IPS-20b (cell line): ENCODE results near the gene DCTN4.

Source experiments
- H3K27ac ChIP-seq: one replicate; pipeline ENCODE4 v1.5.1; 2013; ENCODE audit warnings: low read length
- H3K27me3 ChIP-seq: 2 replicates; pipeline ENCODE4 v1.6.1; 2013; ENCODE audit warnings: mild to moderate bottlenecking, low read length, inconsistent platforms; ENCODE audit not compliant: insufficient read depth
- H3K36me3 ChIP-seq: 2 replicates; pipeline ENCODE4 v1.6.1; 2013; ENCODE audit warnings: low read depth, mild to moderate bottlenecking, inconsistent platforms, low read length, moderate library complexity; ENCODE audit not compliant: insufficient read depth
- H3K4me1 ChIP-seq: 2 replicates; pipeline ENCODE4 v1.6.1; 2013; ENCODE audit warnings: mild to moderate bottlenecking, control low read depth, inconsistent platforms, low read length, moderate library complexity; ENCODE audit not compliant: insufficient read depth
- H3K4me3 ChIP-seq: 2 replicates; pipeline ENCODE4 v1.5.1; 2013; ENCODE audit warnings: mild to moderate bottlenecking, low read length, inconsistent platforms
- H3K9ac ChIP-seq: 2 replicates; pipeline ENCODE4 v1.6.1; 2013; ENCODE audit warnings: low read depth, mild to moderate bottlenecking, inconsistent platforms, low read length, moderate library complexity
- H3K9me3 ChIP-seq: 2 replicates; pipeline ENCODE4 v1.6.1; 2013; ENCODE audit warnings: mild to moderate bottlenecking, low read depth, low read length, inconsistent platforms; ENCODE audit not compliant: insufficient read depth

The DCTN4 gene

DNA sequence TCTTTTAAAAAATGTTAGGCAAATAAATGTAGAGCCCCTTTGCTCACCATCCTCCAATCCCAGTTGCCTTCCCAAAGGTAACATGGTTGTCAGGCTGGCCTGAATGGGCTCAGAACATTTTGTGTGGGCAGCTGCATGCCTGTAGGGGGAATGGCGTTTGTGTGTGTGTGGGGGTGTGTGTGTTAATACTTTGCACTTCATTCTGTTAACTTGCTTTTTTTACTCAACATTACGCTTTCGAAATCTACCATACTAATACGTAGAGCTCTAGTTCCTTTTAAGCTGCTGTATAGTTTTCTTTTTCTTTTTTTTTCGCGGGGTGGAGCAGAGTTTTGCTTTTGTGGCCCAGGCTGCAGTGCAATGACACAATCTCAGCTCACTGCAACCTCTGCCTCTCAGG, 83.7 kb downstream of the DCTN4 start:
- H3K36me3 ChIP-seq, result peaks cover 4% of the 10 kb centered on the region; the same call in 1 of the 2 replicates
- no peak overlapping the region for H3K9ac ChIP-seq
- H3K9me3 ChIP-seq, result no peaks in the 10 kb centered on the region
- H3K4me1 ChIP-seq, result peaks cover 20% of the 10 kb centered on the region; the same call in 1 of the 2 replicates
- H3K27ac ChIP-seq, result no peak overlapping the region
- no peaks in the 10 kb centered on the region; the same call in 1 of the 2 replicates for H3K27me3 ChIP-seq
- no peak overlapping the region for H3K4me3 ChIP-seq

- peaks cover 20% of the 10 kb centered on the region; the same call in 1 of the 2 replicates for H3K4me1 ChIP-seq
- peaks cover 4% of the 10 kb centered on the region; the same call in 1 of the 2 replicates for H3K36me3 ChIP-seq
- H3K9me3 ChIP-seq, result no peaks in the 10 kb centered on the region
- H3K9ac ChIP-seq, result no peak overlapping the region
- no peak overlapping the region for H3K27ac ChIP-seq
- H3K27me3 ChIP-seq, result no peaks in the 10 kb centered on the region; the same call in 1 of the 2 replicates
- H3K4me3 ChIP-seq, result no peak overlapping the region
Measured at GRCh38 chr5:150674341-150674821, 84.4 kb downstream of the DCTN4 start.

DNA sequence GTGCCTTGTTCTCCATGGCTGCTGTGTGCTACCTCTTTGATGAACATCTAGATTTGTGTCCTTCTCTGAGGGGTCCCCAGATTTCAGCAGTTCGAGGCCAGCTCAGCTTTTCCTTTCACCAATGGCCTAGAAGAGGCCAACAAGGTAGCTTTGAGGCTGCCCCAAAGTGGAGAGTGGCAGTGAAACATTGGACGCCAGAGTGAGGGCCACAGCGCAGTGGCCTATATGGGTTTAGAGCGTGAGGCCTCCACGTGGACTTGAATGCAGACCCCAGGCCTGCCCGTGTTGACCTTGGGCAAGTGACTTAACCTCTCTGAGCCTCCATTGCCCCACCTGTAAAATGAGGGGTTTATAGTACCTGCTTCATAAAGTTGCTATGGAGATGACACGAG, 85.9 kb downstream of the DCTN4 start:
- H3K36me3 ChIP-seq, result peaks cover 12% of the 10 kb centered on the region; the same call in 1 of the 2 replicates
- H3K9ac ChIP-seq, result peak overlapping the region; percentile 93; the same call in 1 of the 2 replicates
- H3K27me3 ChIP-seq, result no peaks in the 10 kb centered on the region; the same call in 1 of the 2 replicates
- H3K9me3 ChIP-seq, result no peaks in the 10 kb centered on the region
- H3K4me1 ChIP-seq, result peaks cover 20% of the 10 kb centered on the region; the same call in 1 of the 2 replicates
- peak overlapping the region; percentile 77 for H3K4me3 ChIP-seq
- H3K27ac ChIP-seq, result peak overlapping the region; percentile 79

DNA sequence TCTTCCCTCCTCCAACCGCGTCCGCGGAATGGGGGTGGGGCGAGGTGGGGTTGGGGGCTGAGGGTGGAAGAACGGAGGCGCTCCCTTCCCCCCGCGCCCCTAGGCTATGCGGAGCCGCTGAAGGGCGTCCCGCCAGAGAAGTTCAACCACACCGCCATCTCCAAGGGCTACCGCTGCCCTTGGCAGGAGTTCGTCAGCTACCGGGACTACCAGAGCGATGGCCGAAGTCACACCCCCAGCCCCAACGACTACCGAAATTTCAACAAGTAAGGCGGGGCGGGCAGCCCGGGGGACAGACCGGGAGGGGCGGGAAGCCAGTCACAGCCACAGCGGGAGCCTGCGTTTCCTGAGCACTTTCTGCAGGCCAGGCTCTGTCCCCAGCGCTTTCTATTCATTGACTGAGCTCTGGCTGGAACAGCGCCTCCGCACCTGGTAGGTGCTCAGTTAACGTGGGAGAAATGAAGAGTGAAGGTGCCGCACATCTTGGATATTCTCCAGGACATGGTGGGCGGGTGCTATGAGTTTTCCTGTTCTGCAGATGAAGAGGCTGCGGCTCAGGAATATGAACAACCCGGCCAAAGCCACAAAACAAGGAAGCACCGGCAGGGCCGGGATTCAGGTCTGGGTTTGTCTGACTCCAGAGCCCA, 86.5 kb downstream of the DCTN4 start:
- Histone ChIP-seq H3K27ac (peak overlapping the region; percentile 79), H3K27me3 (no peaks in the 10 kb centered on the region; the same call in 1 of the 2 replicates), H3K9ac (peak overlapping the region; percentile 93; the same call in 1 of the 2 replicates), H3K36me3 (peaks cover 14% of the 10 kb centered on the region; the same call in 1 of the 2 replicates), H3K4me3 (peak overlapping the region; percentile 77), H3K4me1 (peaks cover 20% of the 10 kb centered on the region; the same call in 1 of the 2 replicates), H3K9me3 (no peaks in the 10 kb centered on the region)

DNA sequence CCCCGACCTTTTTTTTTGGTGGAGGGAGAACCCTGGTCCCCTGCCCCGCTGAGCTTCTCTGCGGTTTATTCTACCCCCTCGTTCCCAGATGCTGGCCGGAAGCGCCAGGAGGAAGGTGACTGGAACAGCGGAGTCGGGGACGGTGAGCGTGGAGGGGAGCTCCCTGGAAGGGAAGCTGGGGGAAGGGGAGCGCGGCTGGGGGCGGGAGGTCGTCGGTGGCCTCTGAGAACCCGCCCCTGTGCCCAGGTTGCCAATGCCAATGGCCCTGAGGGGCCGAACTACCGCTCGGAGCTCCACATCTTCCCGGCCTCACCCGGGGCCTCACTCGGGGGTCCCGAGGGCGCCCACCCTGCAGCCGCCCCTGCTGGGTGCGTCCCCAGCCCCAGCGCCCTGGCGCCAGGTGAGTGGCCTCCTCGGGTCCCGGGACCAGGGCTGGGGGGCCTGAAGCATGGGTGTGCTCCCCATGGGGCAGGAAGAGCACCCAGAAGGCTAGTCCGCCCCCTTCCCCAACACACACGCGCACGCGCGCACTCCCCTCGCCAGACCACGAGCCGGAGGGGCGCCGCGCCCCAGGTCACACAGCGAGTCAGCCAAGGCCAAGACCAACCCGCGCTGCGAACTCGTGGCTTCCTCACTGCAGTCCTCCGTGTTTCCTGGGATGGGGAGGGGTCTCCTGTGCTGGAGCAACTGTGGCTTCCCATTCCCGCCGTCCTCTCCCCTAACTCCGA, 87.1 kb downstream of the DCTN4 start:
- Histone ChIP-seq H3K27me3 (no peaks in the 10 kb centered on the region; the same call in 1 of the 2 replicates), H3K9ac (peak overlapping the region; percentile 93), H3K9me3 (no peaks in the 10 kb centered on the region), H3K4me3 (peak overlapping the region; percentile 77), H3K4me1 (peaks cover 20% of the 10 kb centered on the region; the same call in 1 of the 2 replicates), H3K27ac (peak overlapping the region; percentile 79), H3K36me3 (peaks cover 11% of the 10 kb centered on the region; the same call in 1 of the 2 replicates)

DNA sequence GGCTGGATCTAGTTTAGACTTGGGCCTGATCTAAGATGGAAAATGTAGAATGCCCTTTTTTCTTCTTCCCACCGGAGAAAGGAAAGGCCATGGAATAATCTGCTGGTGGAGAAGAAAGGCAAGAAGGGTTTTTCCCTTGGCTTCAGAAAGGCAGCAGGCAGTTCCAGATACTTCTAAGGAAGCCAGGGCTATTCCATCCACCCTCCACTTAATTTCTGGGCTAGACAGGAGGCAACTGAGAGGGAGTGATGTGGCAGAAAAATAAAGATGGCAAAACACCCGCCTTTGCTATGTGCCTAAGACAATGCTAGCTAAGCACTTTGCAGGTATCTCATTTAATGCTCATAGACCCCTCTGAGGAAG, 87.9 kb downstream of the DCTN4 start:
- Histone ChIP-seq H3K27me3 (no peaks in the 10 kb centered on the region; the same call in 1 of the 2 replicates), H3K4me3 (peak overlapping the region; percentile 77), H3K9me3 (no peaks in the 10 kb centered on the region), H3K9ac (peak overlapping the region; percentile 93; the same call in 1 of the 2 replicates), H3K36me3 (peaks cover 9% of the 10 kb centered on the region; the same call in 1 of the 2 replicates), H3K27ac (no peak overlapping the region), H3K4me1 (peaks cover 20% of the 10 kb centered on the region; the same call in 1 of the 2 replicates)

DNA sequence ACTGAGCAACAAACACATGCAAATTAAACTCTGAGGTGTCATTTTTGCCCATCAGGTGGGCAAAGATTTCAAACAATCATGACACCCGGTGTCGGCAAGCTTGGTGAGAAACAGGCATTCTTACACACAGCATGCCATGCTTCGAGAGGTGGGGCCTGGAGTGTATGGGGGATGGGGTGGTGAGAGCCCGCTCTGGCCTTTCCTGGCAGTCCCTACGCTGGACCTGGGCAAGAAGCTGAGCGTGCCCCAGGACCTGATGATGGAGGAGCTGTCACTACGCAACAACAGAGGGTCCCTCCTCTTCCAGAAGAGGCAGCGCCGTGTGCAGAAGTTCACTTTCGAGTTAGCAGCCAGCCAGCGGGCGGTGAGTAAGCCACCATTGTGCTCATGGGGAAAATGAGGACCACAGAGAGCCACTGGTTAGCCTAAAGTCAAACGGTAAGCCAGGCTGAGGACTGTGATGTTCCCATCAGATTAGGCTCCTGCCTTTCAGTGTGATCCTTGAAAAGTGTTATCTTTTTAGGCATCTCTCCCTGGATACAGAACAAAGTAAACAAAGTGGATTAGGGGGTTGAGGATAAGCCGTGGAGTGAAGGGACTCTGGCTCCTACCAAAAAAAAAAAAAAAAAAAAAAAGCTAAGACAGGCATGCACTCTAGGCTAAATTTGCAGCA, 88.4 kb downstream of the DCTN4 start:
- Histone ChIP-seq H3K36me3 (peaks cover 9% of the 10 kb centered on the region; the same call in 1 of the 2 replicates), H3K27ac (no peak overlapping the region), H3K27me3 (no peaks in the 10 kb centered on the region; the same call in 1 of the 2 replicates), H3K9me3 (no peaks in the 10 kb centered on the region), H3K9ac (peak overlapping the region; percentile 93; the same call in 1 of the 2 replicates), H3K4me3 (peak overlapping the region; percentile 77; the same call in 1 of the 2 replicates), H3K4me1 (peaks cover 20% of the 10 kb centered on the region; the same call in 1 of the 2 replicates)

- H3K27ac ChIP-seq, result no peak overlapping the region
- no peaks in the 10 kb centered on the region for H3K9me3 ChIP-seq
- H3K27me3 ChIP-seq, result no peaks in the 10 kb centered on the region; the same call in 1 of the 2 replicates
- peaks cover 9% of the 10 kb centered on the region; the same call in 1 of the 2 replicates for H3K36me3 ChIP-seq
- no peak overlapping the region for H3K4me3 ChIP-seq
- no peak overlapping the region for H3K9ac ChIP-seq
- peaks cover 3% of the 10 kb centered on the region; the same call in 1 of the 2 replicates for H3K4me1 ChIP-seq
Measured at GRCh38 chr5:150665044-150665443, 93.8 kb downstream of the DCTN4 start.

- peaks cover 9% of the 10 kb centered on the region; the same call in 1 of the 2 replicates for H3K36me3 ChIP-seq
- no peaks in the 10 kb centered on the region; the same call in 1 of the 2 replicates for H3K27me3 ChIP-seq
- no peak overlapping the region for H3K27ac ChIP-seq
Measured at GRCh38 chr5:150663936-150664335, 94.9 kb downstream of the DCTN4 start.

DNA sequence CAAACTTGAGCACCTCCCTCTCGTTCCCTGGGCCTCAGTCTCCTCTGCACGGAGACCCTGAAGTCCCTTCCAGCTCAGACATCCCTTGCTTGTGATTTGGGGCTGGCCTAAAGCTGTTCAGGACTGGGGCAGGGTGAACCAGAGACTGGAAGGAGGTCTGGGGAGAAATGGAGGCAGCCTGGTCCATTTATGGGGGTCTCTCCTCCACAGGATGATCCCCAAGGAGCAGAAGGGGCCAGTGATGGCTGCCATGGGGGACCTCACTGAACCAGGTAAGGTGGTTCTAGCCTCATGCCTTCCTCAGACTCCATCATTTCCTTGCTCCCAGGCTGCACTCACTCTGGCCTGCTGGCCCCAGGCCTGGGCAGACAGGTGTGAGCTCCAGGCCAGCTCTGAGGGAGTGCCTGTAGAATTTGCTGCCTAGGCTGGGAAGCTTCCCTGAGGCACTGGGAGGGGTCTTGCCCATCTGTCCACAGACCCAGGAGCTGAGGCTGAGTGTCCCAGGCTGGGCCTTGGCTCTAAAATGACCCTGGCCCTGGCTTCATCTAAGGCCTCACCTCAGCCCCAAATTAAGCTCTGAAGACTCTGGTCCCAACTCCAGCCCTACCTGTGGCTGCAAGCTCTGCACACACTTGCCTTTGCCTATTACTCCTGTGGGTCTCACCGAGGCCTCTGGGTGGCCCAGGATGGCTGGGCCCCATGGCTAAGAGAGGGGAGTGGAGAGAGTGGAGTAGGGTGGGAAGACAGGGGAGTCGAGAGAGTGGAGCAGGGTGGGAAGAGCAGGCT, 95.9 kb downstream of the DCTN4 start:
- Histone ChIP-seq H3K9me3 (no peaks in the 10 kb centered on the region), H3K4me3 (no peak overlapping the region), H3K36me3 (peaks cover 2% of the 10 kb centered on the region; the same call in 1 of the 2 replicates)

More at GRCh38 chr5:150663936-150664335, 94.9 kb downstream of the DCTN4 start:
- H3K4me1 ChIP-seq, result peaks cover 3% of the 10 kb centered on the region; the same call in 1 of the 2 replicates
- no peak overlapping the region for H3K4me3 ChIP-seq
- no peaks in the 10 kb centered on the region for H3K9me3 ChIP-seq
- no peak overlapping the region for H3K9ac ChIP-seq

More for the DNA sequence above, 95.9 kb downstream of the DCTN4 start:
- Histone ChIP-seq H3K9ac (no peak overlapping the region), H3K27me3 (peaks cover 2% of the 10 kb centered on the region; the same call in 1 of the 2 replicates), H3K27ac (no peak overlapping the region), H3K4me1 (peaks cover 3% of the 10 kb centered on the region; the same call in 1 of the 2 replicates)
